Panc1 (cell line): ENCODE results near the gene ASCC2. TPM values are rescaled to one million over a fixed set of nuclear protein-coding genes. Genes with fewer than 3 reads are reported as not detected.

Source experiments
- ATAC-seq: fragments of 200-7000 bp; cut with Tn5 transposase; 2 replicates; pipeline ENCODE4 v1.9.1; 2020; ENCODE audit warnings: mild to moderate bottlenecking, moderate library complexity
- BruUV-seq: library from RNA; stranded (reverse); fragments of 400-500 nt; replicated peaks from 2 replicates; lab custom pipeline; 2021; lab: Mats Ljungman, UMichigan
- CTCF ChIA-PET: fragments of 300-600 bp; sonication (Branson Sonifier 250); formaldehyde crosslinking; loops from one replicate; lab custom pipeline; 2022; ENCODE audit warnings: antibody characterized with exemption; lab: Charles Lee
- POLR2A ChIA-PET: fragments of 300-600 bp; sonication (Branson Sonifier 250); formaldehyde crosslinking; loops from one replicate; lab custom pipeline; 2022; ENCODE audit warnings: antibody characterized with exemption; lab: Charles Lee
- DNase-seq: peaks from one replicate; pipeline ENCODE4 v3.0.0-alpha.2; 2010; ENCODE audit warnings: low read depth, low spot score
- H3K27ac ChIP-seq: 2 replicates; pipeline ENCODE4 v1.5.1; 2011; ENCODE audit warnings: mild to moderate bottlenecking, low read length, inconsistent platforms
- H3K27me3 ChIP-seq: fragments of 200-500 bp; sonication (Bioruptor generic); 2 replicates; pipeline ENCODE4 v1.6.0; 2014; ENCODE audit warnings: low read length, inconsistent platforms; ENCODE audit not compliant: control insufficient read depth, insufficient read depth
- H3K36me3 ChIP-seq: fragments of 200-500 bp; sonication (Bioruptor generic); 2 replicates; pipeline ENCODE4 v1.5.1; 2014; ENCODE audit warnings: inconsistent platforms, mild to moderate bottlenecking, low read length, moderate library complexity; ENCODE audit not compliant: control insufficient read depth, insufficient read depth
- H3K4me1 ChIP-seq: 2 replicates; pipeline ENCODE4 v1.5.1; 2011; ENCODE audit warnings: inconsistent platforms, mild to moderate bottlenecking, low read length, moderate library complexity; ENCODE audit not compliant: control insufficient read depth, insufficient read depth
- H3K4me3 ChIP-seq, 2 experiments: 2 replicates each; pipeline ENCODE4 v1.5.1; 2011 to 2012; ENCODE audit warnings: low read depth in 2 of 2, low read length in 2 of 2, mild to moderate bottlenecking in 2 of 2, inconsistent platforms in 1 of 2, moderate library complexity in 1 of 2
- H3K9me3 ChIP-seq: fragments of 200-500 bp; sonication (Bioruptor generic); 2 replicates; pipeline ENCODE4 v1.5.1; 2014; ENCODE audit warnings: low read depth, mild to moderate bottlenecking, inconsistent platforms, low read length, moderate library complexity; ENCODE audit not compliant: control insufficient read depth, insufficient read depth
- CTCF ChIP-seq: fragments of 450-650 bp; IDR thresholded peaks from 2 replicates; pipeline ENCODE4 v1.5.1; 2017; ENCODE audit warnings: mild to moderate bottlenecking
- POLR2AphosphoS5 ChIP-seq: IDR thresholded peaks from 2 replicates; pipeline ENCODE4 v1.6.1; 2012; ENCODE audit warnings: mild to moderate bottlenecking, low read depth, low read length, moderate library complexity
- SIN3A ChIP-seq: IDR thresholded peaks from 2 replicates; pipeline ENCODE4 v1.6.1; 2012; ENCODE audit warnings: low read depth, mild to moderate bottlenecking, low read length, moderate library complexity, borderline replicate concordance; ENCODE audit not compliant: insufficient read depth
- TCF7L2 ChIP-seq: IDR thresholded peaks from 2 replicates; pipeline ENCODE4 v1.6.1; 2011; ENCODE audit warnings: mild to moderate bottlenecking, low read depth, low read length, inconsistent platforms
- in situ Hi-C: cut with HindIII; loops from 2 replicates; pipeline ENCODE4 v1.10.0; 2016; ENCODE audit warnings: low sequenced_read_pairs, low pct_unique_long_range_greater_than_20kb
- intact Hi-C: fragments of 100-400 bp; cut with micrococcal nuclease; formaldehyde crosslinking; loops from one replicate; pipeline ENCODE4 v1.10.0; 2022; ENCODE audit not compliant: unreplicated experiment
- total RNA-seq: library from RNA; stranded (reverse); gene quantifications from one replicate; pipeline ENCODE4 v1.2.1, GENCODE V29; 2021; ENCODE audit not compliant: unreplicated experiment
- TF ChIP-seq, protein P1 (sequence below), 2 experiments: IDR thresholded peaks; 2 replicates each; pipeline ENCODE4 v1.6.1; 2011 to 2012; ENCODE audit warnings: low read depth in 2 of 2, control low read depth in 1 of 2, low read length in 1 of 2, mild to moderate bottlenecking in 1 of 2, moderate library complexity in 1 of 2; ENCODE audit not compliant: insufficient read depth in 1 of 2

The ASCC2 gene
- total RNA-seq, 1 experiment from 2014 or later = 52.0 TPM

DNA sequence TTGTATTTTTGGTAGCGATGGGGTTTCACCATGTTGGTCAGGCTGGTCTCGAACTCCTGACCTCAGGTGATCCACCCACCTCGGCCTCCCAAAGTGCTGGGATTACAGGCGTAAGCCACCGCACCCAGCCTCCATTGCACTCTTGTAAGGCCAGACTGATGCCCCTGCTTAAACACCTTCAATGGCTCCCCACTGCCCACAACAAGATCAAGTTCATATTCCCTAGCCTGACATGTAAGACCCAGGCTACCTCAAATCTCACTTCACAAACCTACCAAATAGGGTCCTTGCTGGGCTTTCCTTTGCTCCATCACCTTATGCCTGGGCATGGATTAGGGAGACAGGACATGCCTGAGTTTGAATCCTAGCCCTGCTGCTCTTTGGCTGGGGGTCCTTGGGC, 57.9 kb downstream of the ASCC2 start:
- ChIA-PET POLR2A (no interaction called here), CTCF (no interaction called here)
- in situ Hi-C loops = no loop called here
- Histone ChIP-seq H3K4me3 (no peak overlapping the region), H3K4me1 (peaks cover 12% of the 10 kb centered on the region), H3K27ac (no peak overlapping the region), H3K9me3 (no peaks in the 10 kb centered on the region), H3K36me3 (no peaks in the 10 kb centered on the region), H3K27me3 (no peaks in the 10 kb centered on the region)
- no TSS peak for BruUV-seq
- TF ChIP-seq SIN3A = no peak
- TF ChIP-seq CTCF = no peak
- no peak for TF ChIP-seq POLR2AphosphoS5
- TF ChIP-seq TCF7L2 = no peak
- TF ChIP-seq, protein P1, sequence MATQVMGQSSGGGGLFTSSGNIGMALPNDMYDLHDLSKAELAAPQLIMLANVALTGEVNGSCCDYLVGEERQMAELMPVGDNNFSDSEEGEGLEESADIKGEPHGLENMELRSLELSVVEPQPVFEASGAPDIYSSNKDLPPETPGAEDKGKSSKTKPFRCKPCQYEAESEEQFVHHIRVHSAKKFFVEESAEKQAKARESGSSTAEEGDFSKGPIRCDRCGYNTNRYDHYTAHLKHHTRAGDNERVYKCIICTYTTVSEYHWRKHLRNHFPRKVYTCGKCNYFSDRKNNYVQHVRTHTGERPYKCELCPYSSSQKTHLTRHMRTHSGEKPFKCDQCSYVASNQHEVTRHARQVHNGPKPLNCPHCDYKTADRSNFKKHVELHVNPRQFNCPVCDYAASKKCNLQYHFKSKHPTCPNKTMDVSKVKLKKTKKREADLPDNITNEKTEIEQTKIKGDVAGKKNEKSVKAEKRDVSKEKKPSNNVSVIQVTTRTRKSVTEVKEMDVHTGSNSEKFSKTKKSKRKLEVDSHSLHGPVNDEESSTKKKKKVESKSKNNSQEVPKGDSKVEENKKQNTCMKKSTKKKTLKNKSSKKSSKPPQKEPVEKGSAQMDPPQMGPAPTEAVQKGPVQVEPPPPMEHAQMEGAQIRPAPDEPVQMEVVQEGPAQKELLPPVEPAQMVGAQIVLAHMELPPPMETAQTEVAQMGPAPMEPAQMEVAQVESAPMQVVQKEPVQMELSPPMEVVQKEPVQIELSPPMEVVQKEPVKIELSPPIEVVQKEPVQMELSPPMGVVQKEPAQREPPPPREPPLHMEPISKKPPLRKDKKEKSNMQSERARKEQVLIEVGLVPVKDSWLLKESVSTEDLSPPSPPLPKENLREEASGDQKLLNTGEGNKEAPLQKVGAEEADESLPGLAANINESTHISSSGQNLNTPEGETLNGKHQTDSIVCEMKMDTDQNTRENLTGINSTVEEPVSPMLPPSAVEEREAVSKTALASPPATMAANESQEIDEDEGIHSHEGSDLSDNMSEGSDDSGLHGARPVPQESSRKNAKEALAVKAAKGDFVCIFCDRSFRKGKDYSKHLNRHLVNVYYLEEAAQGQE (IDR thresholded peaks at IDR 0.05; ENCODE audit: insufficient read depth in 1 of 2, low read depth in 2 of 2, low read length in 1 of 2) = no peak
- ATAC-seq (no peak), DNase-seq (no peak)
- intact Hi-C loops = no loop called here

GRCh38 chr22:29773233-29773632, 64.8 kb downstream of the ASCC2 start:
- no TSS peak for BruUV-seq
- Histone ChIP-seq H3K27me3 (no peaks in the 10 kb centered on the region), H3K9me3 (no peaks in the 10 kb centered on the region), H3K27ac (no peak overlapping the region), H3K4me1 (peaks cover 4% of the 10 kb centered on the region; the same call in 1 of the 2 replicates), H3K4me3 (no peak overlapping the region), H3K36me3 (no peaks in the 10 kb centered on the region)
- POLR2A ChIA-PET = no interaction called here
- no peak for TF ChIP-seq TCF7L2
- TF ChIP-seq POLR2AphosphoS5 = no peak
- TF ChIP-seq, protein P1 (IDR thresholded peaks at IDR 0.05; ENCODE audit: insufficient read depth in 1 of 2, low read depth in 2 of 2, low read length in 1 of 2) = no peak
- TF ChIP-seq CTCF = no peak
- no peak for TF ChIP-seq SIN3A
- ATAC-seq (peak; percentile 81), DNase-seq (no peak)
- CTCF ChIA-PET = interaction anchor here (0.6 to 1.2 kb wide), 5 partner anchors 16 to 315 kb away, joined by 3 to 10 read pairs (median 6); no protein-coding TSS in a partner anchor
- intact Hi-C loops = no loop called here
- in situ Hi-C loops = no loop called here
